H1 (cell line): Measurements from ENCODE around the gene NR3C1. TPM values are rescaled to one million over a fixed set of nuclear protein-coding genes. Genes with fewer than 3 reads are reported as not detected.

ENCODE experiments used
- CTCF ChIA-PET: fragments of 300-600 bp; sonication (Branson Sonifier 250); formaldehyde crosslinking; loops from one replicate; lab custom pipeline; 2021; ENCODE audit not compliant: partially characterized antibody; lab: Charles Lee
- POLR2A ChIA-PET: fragments of 300-600 bp; sonication (Branson Sonifier 250); formaldehyde crosslinking; loops from one replicate; lab custom pipeline; 2021; ENCODE audit warnings: inconsistent platforms; ENCODE audit not compliant: partially characterized antibody; lab: Charles Lee
- DNase-seq, 2 experiments: peaks; one replicate each; pipeline versions ENCODE4 v3.0.0 to v3.0.0-alpha.2; 2010 to 2022; ENCODE audit warnings: low spot score in 2 of 2, low read depth in 1 of 2, mixed read lengths in 1 of 2
- FAIRE-seq: peaks from 2 replicates; lab custom pipeline; 2011; peaks lifted over from hg19 to GRCh38; lab: Jason Lieb, UNC
- H2AFZ ChIP-seq: 2 replicates; pipeline ENCODE4 v1.8.1; 2012; ENCODE audit warnings: low read length, inconsistent platforms
- H2AK5ac ChIP-seq: 2 replicates; pipeline ENCODE4 v1.6.1; 2013; ENCODE audit warnings: low read depth, low read length
- H2BK120ac ChIP-seq: replicated peaks from 2 replicates; pipeline ENCODE3; 2013; ENCODE audit warnings: low read depth, low read length, inconsistent platforms
- H2BK12ac ChIP-seq: 2 replicates; pipeline ENCODE4 v1.6.1; 2013; ENCODE audit warnings: low read depth, low read length
- H2BK15ac ChIP-seq: 2 replicates; pipeline ENCODE4 v1.6.1; 2013; ENCODE audit warnings: low read length
- H2BK20ac ChIP-seq: 2 replicates; pipeline ENCODE4 v1.6.1; 2013; ENCODE audit warnings: low read length
- H2BK5ac ChIP-seq: 2 replicates; pipeline ENCODE4 v1.6.1; 2013; ENCODE audit warnings: low read depth, low read length
- H3K14ac ChIP-seq: 2 replicates; pipeline ENCODE4 v1.6.1; 2013; ENCODE audit warnings: inconsistent platforms; ENCODE audit not compliant: insufficient read length
- H3K18ac ChIP-seq: 2 replicates; pipeline ENCODE4 v1.6.1; 2013; ENCODE audit warnings: low read length; ENCODE audit errors: extremely low read depth
- H3K23ac ChIP-seq: 2 replicates; pipeline ENCODE4 v1.6.1; 2013; ENCODE audit warnings: inconsistent platforms; ENCODE audit not compliant: insufficient read length
- H3K23me2 ChIP-seq: 2 replicates; pipeline ENCODE4 v1.6.1; 2013; ENCODE audit warnings: low read depth, low read length
- H3K27ac ChIP-seq: 2 replicates; pipeline ENCODE4 v1.6.1; 2011; ENCODE audit warnings: low read depth, low read length, inconsistent platforms
- H3K27me3 ChIP-seq, 4 experiments: replicated peaks in 1 of 4; 1 replicate in 1 of 4; 2 replicates in 3 of 4; pipeline versions ENCODE4 v1.6.1 to v1.8.1; 2011 to 2013; ENCODE audit warnings: low read length in 3 of 4, mild to moderate bottlenecking in 3 of 4, inconsistent platforms in 2 of 4, mixed read lengths in 2 of 4, moderate library complexity in 1 of 4; ENCODE audit not compliant: control insufficient read depth in 3 of 4, insufficient read depth in 3 of 4; ENCODE audit errors: extremely low read depth in 1 of 4
- H3K36me3 ChIP-seq, 4 experiments: 2 replicates each; pipeline versions ENCODE4 v1.6.1 to v1.8.1; 2011 to 2013; ENCODE audit warnings: mild to moderate bottlenecking in 4 of 4, low read length in 3 of 4, moderate library complexity in 2 of 4, control low read depth in 1 of 4, inconsistent platforms in 1 of 4; ENCODE audit not compliant: insufficient read depth in 4 of 4, control insufficient read depth in 2 of 4
- H3K4ac ChIP-seq: replicated peaks from 2 replicates; pipeline ENCODE3; 2013; ENCODE audit warnings: low read length, low read depth, mixed read lengths, inconsistent platforms; ENCODE audit not compliant: insufficient read length
- H3K4me1 ChIP-seq, 4 experiments: replicated peaks in 1 of 4; 1 replicate in 1 of 4; 2 replicates in 3 of 4; pipeline versions ENCODE4 v1.6.1 to v1.8.1; 2011 to 2013; ENCODE audit warnings: low read length in 3 of 4, inconsistent platforms in 2 of 4, mixed read lengths in 1 of 4; ENCODE audit not compliant: insufficient read depth in 4 of 4, control insufficient read depth in 3 of 4
- H3K4me2 ChIP-seq, 2 experiments: 2 replicates each; pipeline versions ENCODE4 v1.6.1 to v1.8.1; 2011 to 2013; ENCODE audit warnings: low read depth in 2 of 2, low read length in 2 of 2, control low read depth in 1 of 2, inconsistent platforms in 1 of 2, mild to moderate bottlenecking in 1 of 2; ENCODE audit not compliant: insufficient read depth in 1 of 2
- H3K4me3 ChIP-seq, 4 experiments: fragments of 200-600, 300-600 bp in 1 of 4; sonication (generic), shearing (Covaris generic), sonication (Bioruptor Twin) in 1 of 4; 2 replicates each; pipeline versions ENCODE4 v1.5.1 to v1.8.1; 2011 to 2016; ENCODE audit warnings: low read length in 4 of 4, low read depth in 3 of 4, control low read depth in 2 of 4, inconsistent platforms in 2 of 4, mild to moderate bottlenecking in 2 of 4, mixed read lengths in 1 of 4, moderate library complexity in 1 of 4; ENCODE audit not compliant: insufficient read depth in 2 of 4; ENCODE audit errors: extremely low read depth in 1 of 4
- H3K56ac ChIP-seq: replicated peaks from 2 replicates; pipeline ENCODE3; 2013; ENCODE audit warnings: low read depth, mild to moderate bottlenecking, mixed read lengths, low read length, inconsistent platforms; ENCODE audit not compliant: insufficient read length
- H3K79me1 ChIP-seq: 2 replicates; pipeline ENCODE4 v1.6.1; 2013; ENCODE audit warnings: low read depth, low read length, control low read depth
- H3K79me2 ChIP-seq, 2 experiments: 2 replicates each; pipeline versions ENCODE4 v1.6.1 to v1.8.1; 2012 to 2013; ENCODE audit warnings: low read length in 2 of 2, mild to moderate bottlenecking in 2 of 2, inconsistent platforms in 1 of 2; ENCODE audit not compliant: insufficient read depth in 2 of 2, control insufficient read depth in 1 of 2
- H3K9ac ChIP-seq, 4 experiments: replicated peaks in 1 of 4; 1 replicate in 1 of 4; 2 replicates in 3 of 4; pipeline versions ENCODE4 v1.6.1 to v1.8.1; 2011 to 2013; ENCODE audit warnings: low read depth in 3 of 4, low read length in 3 of 4, control low read depth in 2 of 4, mild to moderate bottlenecking in 2 of 4, moderate library complexity in 2 of 4, inconsistent platforms in 1 of 4; ENCODE audit errors: extremely low read depth in 1 of 4
- H3K9me3 ChIP-seq, 2 experiments: 2 replicates each; pipeline versions ENCODE4 v1.6.1 to v1.8.1; 2012 to 2013; ENCODE audit warnings: mild to moderate bottlenecking in 2 of 2, moderate library complexity in 2 of 2, control low read depth in 1 of 2, inconsistent platforms in 1 of 2, low read depth in 1 of 2, low read length in 1 of 2, mixed read lengths in 1 of 2; ENCODE audit not compliant: insufficient read depth in 2 of 2
- H4K20me1 ChIP-seq, 2 experiments: replicated peaks in 1 of 2; 2 replicates each; pipeline versions ENCODE3 to v1.8.1; 2011 to 2013; ENCODE audit warnings: inconsistent platforms in 2 of 2, low read length in 2 of 2, mild to moderate bottlenecking in 1 of 2; ENCODE audit not compliant: insufficient read depth in 2 of 2, control insufficient read depth in 1 of 2
- H4K5ac ChIP-seq: 2 replicates; pipeline ENCODE4 v1.6.1; 2013; ENCODE audit warnings: low read length, low read depth, mixed read lengths, inconsistent platforms; ENCODE audit not compliant: insufficient read length
- H4K8ac ChIP-seq: 2 replicates; pipeline ENCODE4 v1.8.0; 2013; ENCODE audit warnings: mild to moderate bottlenecking, moderate library complexity, low read length, inconsistent platforms; ENCODE audit not compliant: insufficient read depth; ENCODE audit errors: extremely low read depth
- H4K91ac ChIP-seq: replicated peaks from 2 replicates; pipeline ENCODE3; 2013; ENCODE audit warnings: low read length, mixed read lengths, inconsistent platforms; ENCODE audit not compliant: insufficient read length
- CEBPB ChIP-seq: IDR thresholded peaks from 2 replicates; pipeline ENCODE4 v1.6.1; 2012; ENCODE audit warnings: low read depth, low read length
- CHD1 ChIP-seq: IDR thresholded peaks from 2 replicates; pipeline ENCODE4 v1.6.1; 2012; ENCODE audit warnings: low read depth, low read length, improper control_type of control experiment
- CREB1 ChIP-seq: IDR thresholded peaks from 2 replicates; pipeline ENCODE4 v1.6.1; 2012; ENCODE audit warnings: inconsistent platforms
- MAX ChIP-seq: IDR thresholded peaks from 2 replicates; pipeline ENCODE4 v1.6.1; 2012; ENCODE audit warnings: inconsistent platforms
- NRF1 ChIP-seq: IDR thresholded peaks from 2 replicates; pipeline ENCODE4 v1.6.1; 2011; ENCODE audit warnings: mild to moderate bottlenecking, low read depth, low read length, improper control_type of control experiment
- RBBP5 ChIP-seq: IDR thresholded peaks from 2 replicates; pipeline ENCODE4 v1.7.1; 2012; ENCODE audit warnings: low read depth, mild to moderate bottlenecking, inconsistent platforms, low read length, moderate library complexity, borderline replicate concordance
- SIN3A ChIP-seq, 2 experiments: IDR thresholded peaks in 1 of 2; conservative IDR thresholded peaks in 1 of 2; 2 replicates each; pipeline ENCODE4 v1.6.1; 2011 to 2012; ENCODE audit warnings: low read length in 2 of 2, improper control_type of control experiment in 1 of 2, low read depth in 1 of 2, mild to moderate bottlenecking in 1 of 2
- SIRT6 ChIP-seq: IDR thresholded peaks from one replicate; pipeline ENCODE4 v1.7.1; 2012; ENCODE audit warnings: low read length, inconsistent platforms
- SP4 ChIP-seq: IDR thresholded peaks from 2 replicates; pipeline ENCODE4 v1.6.1; 2012; ENCODE audit warnings: low read length, inconsistent platforms
- TBP ChIP-seq: IDR thresholded peaks from 2 replicates; pipeline ENCODE4 v1.6.1; 2011; ENCODE audit warnings: low read depth, low read length, improper control_type of control experiment
- YY1 ChIP-seq: IDR thresholded peaks from 2 replicates; pipeline ENCODE4 v1.6.1; 2011; ENCODE audit warnings: low read depth, mild to moderate bottlenecking, low read length
- WGBS, 2 experiments: shearing (Covaris generic) in 1 of 2; methylation state at CpG; one replicate each; pipeline versions ENCODE4 v1.1.6 to v1.1.7; 2013 to 2015; ENCODE audit warnings: low lambda C conversion rate in 2 of 2, mixed read lengths in 2 of 2, inconsistent platforms in 1 of 2, low coverage in 1 of 2, missing lambda C conversion rate in 1 of 2; ENCODE audit not compliant: insufficient replicate concordance in 2 of 2, insufficient coverage in 1 of 2, insufficient read length in 1 of 2; ENCODE audit errors: extremely low coverage in 1 of 2, missing lambda C conversion rate in 1 of 2; 5-methylcytosine and 5-hydroxymethylcytosine counted together
- polyA plus RNA-seq, 7 experiments: library from polyadenylated mRNA; depleted of rRNA in 3 of 7; stranded (reverse) in 5 of 7; unstranded in 2 of 7; fragments of >200 nt in 5 of 7; fragments of 200-250 nt in 2 of 7; gene quantifications; 1 replicate in 5 of 7; 2 replicates in 1 of 7; 4 replicates in 1 of 7; pipeline versions ENCODE4 v1.2.1 to v1.2.3, GENCODE V29; 2011 to 2013; ENCODE audit warnings: missing spikeins in 2 of 7, mixed read lengths in 2 of 7
- total RNA-seq: library from RNA; stranded (reverse); fragmentation: NEBNext Ultra II Directional; extraction: Animal tissue kit (Norgen Biotek cat#: 25700); gene quantifications from 2 replicates; pipeline ENCODE4 v1.2.1, GENCODE V29; 2021

The NR3C1 gene
- total and polyA plus RNA-seq, 2 of the 8 experiments (the other 6 are each of a cell fraction or from before 2014, with no cell fraction given): 1.7 to 5.4 TPM

GRCh38 chr5:143405063-143405848, 1.8 kb upstream of the NR3C1 start:
- H3K23ac ChIP-seq: no peak overlapping the region
- 10% methylated on average over 40 of the region's 52 CpGs; no CpG with 5 or more reads in 1 of the 2 experiments for WGBS, 2 experiments
- H3K79me1 ChIP-seq: no peaks in the 10 kb centered on the region
- peak overlapping the region; percentile 24 for H3K4ac ChIP-seq
- H3K14ac ChIP-seq: no peak overlapping the region
- no peaks in the 10 kb centered on the region for H3K79me2 ChIP-seq
- H2AK5ac ChIP-seq: no peak overlapping the region
- peak in 1 of 2 experiments; percentile 87 for DNase-seq
- H3K18ac ChIP-seq: peak overlapping the region; percentile 93
- peak overlapping the region; percentile 86 to 98 for H3K4me2 ChIP-seq
- H4K20me1 ChIP-seq: no peaks in the 10 kb centered on the region
- peak overlapping the region; percentile 84 for H4K91ac ChIP-seq
- H4K5ac ChIP-seq: peak overlapping the region; percentile 82
- H2AFZ ChIP-seq: peak overlapping the region; percentile 98
- H2BK120ac ChIP-seq: peak overlapping the region; percentile 86
- peaks cover 0 to 8% (median 3%) of the 10 kb centered on the region in 4 experiments; a peak in 4 of 7 replicates for H3K4me1 ChIP-seq
- peaks cover 5 to 27% (median 12%) of the 10 kb centered on the region in 4 experiments; a peak in 6 of 7 replicates for H3K27me3 ChIP-seq
- H3K27ac ChIP-seq: peak overlapping the region; percentile 83
- H2BK20ac ChIP-seq: no peak overlapping the region
- no peak for FAIRE-seq
- H4K8ac ChIP-seq: peak overlapping the region; percentile 96
- CTCF ChIA-PET: interaction anchor here (0.7 to 2.5 kb wide), 8 partner anchors 8 to 419 kb away, joined by 3 to 10 read pairs (median 4); no protein-coding TSS in a partner anchor
- no peak overlapping the region for H2BK15ac ChIP-seq
- peak overlapping the region; percentile 76 to 81 (median 78) for H3K4me3 ChIP-seq
- H3K36me3 ChIP-seq: no peaks in the 10 kb centered on the region
- H3K9me3 ChIP-seq: no peaks in the 10 kb centered on the region
- H3K9ac ChIP-seq: peak overlapping the region in 3 of 4 experiments; percentile 61 to 78 (median 69); a peak in 6 of 7 replicates
- peaks cover 14% of the 10 kb centered on the region for H3K23me2 ChIP-seq
- H2BK12ac ChIP-seq: peak overlapping the region; percentile 68; the same call in 1 of the 2 replicates
- POLR2A ChIA-PET: no interaction called here
- H3K56ac ChIP-seq: peak overlapping the region; percentile 51
- peak overlapping the region; percentile 87 for H2BK5ac ChIP-seq
- peak; percentile 100 for TF ChIP-seq YY1
- no peak for TF ChIP-seq SIRT6
- TF ChIP-seq CEBPB: no peak
- TF ChIP-seq MAX: peak; percentile 90
- peak; percentile 52; the same call in 1 of the 2 replicates for TF ChIP-seq CREB1
- TF ChIP-seq NRF1: no peak
- peak; percentile 78 to 83; a peak in 2 of 4 replicates for TF ChIP-seq SIN3A (conservative IDR thresholded peaks at IDR 0.05 in 1 of 2, IDR thresholded peaks at IDR 0.05 in 1 of 2; ENCODE audit: low read depth in 1 of 2, low read length in 2 of 2)
- TF ChIP-seq TBP: peak; percentile 13; the same call in 1 of the 2 replicates
- TF ChIP-seq RBBP5: peak; percentile 55
- no peak for TF ChIP-seq CHD1
- 0 out of 2 replicates have a peak, but pooled peaks have one; percentile 29 for TF ChIP-seq SP4
